Keratinocyte (primary cell): ENCODE measurements around the gene AJM1. TPM values are rescaled to one million over a fixed set of nuclear protein-coding genes. Genes with fewer than 3 reads are reported as not detected.

Experiments used
- DNase-seq: peaks from one replicate; pipeline ENCODE4 v3.0.0-alpha.2; 2011; ENCODE audit warnings: low read depth, missing footprints, low spot score
- FAIRE-seq: peaks from 2 replicates; lab custom pipeline; 2011; peaks lifted over from hg19 to GRCh38; lab: Jason Lieb, UNC
- H2AFZ ChIP-seq: 2 replicates; pipeline ENCODE4 v1.6.0; 2012; ENCODE audit warnings: low read length, control low read depth, inconsistent platforms; ENCODE audit not compliant: control insufficient read depth
- H3K27ac ChIP-seq: 2 replicates; pipeline ENCODE4 v1.5.1; 2011; ENCODE audit warnings: low read length; ENCODE audit not compliant: control insufficient read depth, insufficient read depth
- H3K27me3 ChIP-seq: 3 replicates; pipeline ENCODE4 v1.6.0; 2011; ENCODE audit warnings: low read length; ENCODE audit not compliant: control insufficient read depth, insufficient read depth; ENCODE audit errors: extremely low read depth
- H3K36me3 ChIP-seq, 2 experiments: 2 replicates in 1 of 2; 3 replicates in 1 of 2; pipeline ENCODE4 v1.5.1; 2011; ENCODE audit warnings: low read length in 2 of 2, mild to moderate bottlenecking in 1 of 2; ENCODE audit not compliant: control insufficient read depth in 2 of 2, insufficient read depth in 2 of 2; ENCODE audit errors: extremely low read depth in 1 of 2
- H3K4me1 ChIP-seq: 3 replicates; pipeline ENCODE4 v1.5.1; 2011; ENCODE audit warnings: low read length; ENCODE audit not compliant: control insufficient read depth, insufficient read depth; ENCODE audit errors: extremely low read depth
- H3K4me2 ChIP-seq: 3 replicates; pipeline ENCODE4 v1.6.0; 2011; ENCODE audit warnings: low read depth, low read length; ENCODE audit not compliant: control insufficient read depth, insufficient read depth; ENCODE audit errors: extremely low read depth
- H3K4me3 ChIP-seq, 3 experiments: fragments of 200-600 bp in 1 of 3; sonication (generic) in 1 of 3; 2 replicates in 2 of 3; 3 replicates in 1 of 3; pipeline ENCODE4 v1.5.1; 2011 to 2016; ENCODE audit warnings: low read length in 3 of 3, mild to moderate bottlenecking in 3 of 3, control low read depth in 2 of 3, inconsistent platforms in 1 of 3, low read depth in 1 of 3, mixed read lengths in 1 of 3, mixed run types in 1 of 3, moderate library complexity in 1 of 3; ENCODE audit not compliant: control insufficient read depth in 2 of 3, insufficient read depth in 2 of 3; ENCODE audit errors: extremely low read depth in 1 of 3
- H3K79me2 ChIP-seq: 2 replicates; pipeline ENCODE4 v1.6.0; 2012; ENCODE audit warnings: low read length; ENCODE audit not compliant: control insufficient read depth, insufficient read depth
- H3K9ac ChIP-seq: 3 replicates; pipeline ENCODE4 v1.6.0; 2011; ENCODE audit warnings: low read length; ENCODE audit not compliant: control insufficient read depth, insufficient read depth; ENCODE audit errors: extremely low read depth
- H3K9me1 ChIP-seq: 3 replicates; pipeline ENCODE4 v1.6.0; 2011; ENCODE audit warnings: low read length; ENCODE audit not compliant: control insufficient read depth, insufficient read depth; ENCODE audit errors: extremely low read depth
- H3K9me3 ChIP-seq: 2 replicates; pipeline ENCODE4 v1.5.1; 2012; ENCODE audit warnings: low read depth, low read length; ENCODE audit not compliant: control insufficient read depth
- H4K20me1 ChIP-seq: 3 replicates; pipeline ENCODE4 v1.6.0; 2011; ENCODE audit warnings: low read length; ENCODE audit not compliant: control insufficient read depth, insufficient read depth; ENCODE audit errors: extremely low read depth
- CTCF ChIP-seq, 3 experiments: IDR thresholded peaks in 1 of 3; conservative IDR thresholded peaks in 1 of 3; optimal IDR thresholded peaks in 1 of 3; 2 replicates in 2 of 3; 3 replicates in 1 of 3; pipeline versions ENCODE3 to v1.5.1; 2011; ENCODE audit warnings: low read length in 3 of 3, mild to moderate bottlenecking in 3 of 3, moderate library complexity in 2 of 3, control low read depth in 1 of 3, inconsistent platforms in 1 of 3; ENCODE audit not compliant: insufficient read depth in 2 of 3; ENCODE audit errors: extremely low read depth in 1 of 3
- EZH2 ChIP-seq: IDR thresholded peaks from one replicate; pipeline ENCODE4 v1.6.1; 2012; ENCODE audit warnings: inconsistent platforms, mild to moderate bottlenecking, low read length, moderate library complexity
- dilution Hi-C: fragments of 300-500 bp; cut with MboI; formaldehyde crosslinking; loops from one replicate; pipeline ENCODE4 v1.7.0; 2020; ENCODE audit warnings: low sequenced_read_pairs; ENCODE audit not compliant: extremely low pct_ligation_motif_present
- polyA plus RNA-seq, 5 experiments: library from polyadenylated mRNA; depleted of rRNA in 3 of 5; stranded (reverse) in 3 of 5; stranded (forward) in 1 of 5; unstranded in 1 of 5; fragments of >200 nt; gene quantifications; 1 replicate in 1 of 5; 2 replicates in 3 of 5; 3 replicates in 1 of 5; pipeline versions ENCODE4 v1.2.1 to v1.2.3, GENCODE V29; 2011 to 2012; ENCODE audit warnings: missing spikeins in 2 of 5, low read depth in 1 of 5, low replicate concordance in 1 of 5

AJM1 gene
- polyA plus RNA-seq, 1 donor (not counting 4 experiments of a cell fraction or from before 2014, with no cell fraction given), result 0.12 TPM

- no peak overlapping the region for H2AFZ ChIP-seq
- no peaks in the 10 kb centered on the region for H4K20me1 ChIP-seq
- H3K27me3 ChIP-seq, result no peaks in the 10 kb centered on the region
- H3K4me3 ChIP-seq, result no peak overlapping the region
- no peak overlapping the region for H3K9ac ChIP-seq
- H3K9me3 ChIP-seq, result no peaks in the 10 kb centered on the region
- FAIRE-seq (no peak), DNase-seq (no peak)
- peaks cover 13% of the 10 kb centered on the region for H3K79me2 ChIP-seq
- dilution Hi-C loops, result no loop called here
- no peak overlapping the region for H3K27ac ChIP-seq
- H3K4me1 ChIP-seq, result no peaks in the 10 kb centered on the region
- no peaks in the 10 kb centered on the region for H3K9me1 ChIP-seq
- H3K4me2 ChIP-seq, result no peak overlapping the region
- TF ChIP-seq CTCF (optimal IDR thresholded peaks at IDR 0.05 in 1 of 3, IDR thresholded peaks at IDR 0.05 in 1 of 3, conservative IDR thresholded peaks at IDR 0.05 in 1 of 3; ENCODE audit: extremely low read depth in 1 of 3, insufficient read depth in 2 of 3, low read length in 3 of 3) (no peak), EZH2 (no peak)
- peaks cover 21 to 29% of the 10 kb centered on the region in 2 experiments for H3K36me3 ChIP-seq
These were observed 16.7 kb upstream of the AJM1 start for GRCh38 chr9:136825295-136826187.

- TF ChIP-seq CTCF (optimal IDR thresholded peaks at IDR 0.05 in 1 of 3, IDR thresholded peaks at IDR 0.05 in 1 of 3, conservative IDR thresholded peaks at IDR 0.05 in 1 of 3; ENCODE audit: extremely low read depth in 1 of 3, insufficient read depth in 2 of 3, low read length in 3 of 3), result no peak
- no peak for TF ChIP-seq EZH2
- Histone ChIP-seq H3K4me2 (no peak overlapping the region), H4K20me1 (no peaks in the 10 kb centered on the region), H3K27me3 (no peaks in the 10 kb centered on the region), H3K9me3 (no peaks in the 10 kb centered on the region), H3K4me3 (no peak overlapping the region), H3K9me1 (no peaks in the 10 kb centered on the region), H3K27ac (no peak overlapping the region), H3K9ac (no peak overlapping the region), H3K79me2 (peaks cover 7% of the 10 kb centered on the region), H3K36me3 (peaks cover 21 to 35% of the 10 kb centered on the region in 2 experiments), H3K4me1 (no peaks in the 10 kb centered on the region), H2AFZ (no peak overlapping the region)
- DNase-seq (no peak), FAIRE-seq (no peak)
- dilution Hi-C loops, result no loop called here
These were observed 16.1 kb upstream of the AJM1 start for GRCh38 chr9:136826188-136826541.
